Hematopoietic multipotent progenitor cell treated with erythropoietin and hydrocortisone succinate and interleukin-3 and kit ligand, for 8 days (in vitro differentiated cells): ENCODE data around the gene CRKL.
"Not testable (repeated sequence)": the region's sequence is repeated elsewhere in the genome, so short reads cannot be mapped to it uniquely, and the experiment has no call there.

Experiments used
- DNase-seq: peaks from one replicate; pipeline ENCODE4 v3.0.0-alpha.2; 2015

The CRKL gene

DNA sequence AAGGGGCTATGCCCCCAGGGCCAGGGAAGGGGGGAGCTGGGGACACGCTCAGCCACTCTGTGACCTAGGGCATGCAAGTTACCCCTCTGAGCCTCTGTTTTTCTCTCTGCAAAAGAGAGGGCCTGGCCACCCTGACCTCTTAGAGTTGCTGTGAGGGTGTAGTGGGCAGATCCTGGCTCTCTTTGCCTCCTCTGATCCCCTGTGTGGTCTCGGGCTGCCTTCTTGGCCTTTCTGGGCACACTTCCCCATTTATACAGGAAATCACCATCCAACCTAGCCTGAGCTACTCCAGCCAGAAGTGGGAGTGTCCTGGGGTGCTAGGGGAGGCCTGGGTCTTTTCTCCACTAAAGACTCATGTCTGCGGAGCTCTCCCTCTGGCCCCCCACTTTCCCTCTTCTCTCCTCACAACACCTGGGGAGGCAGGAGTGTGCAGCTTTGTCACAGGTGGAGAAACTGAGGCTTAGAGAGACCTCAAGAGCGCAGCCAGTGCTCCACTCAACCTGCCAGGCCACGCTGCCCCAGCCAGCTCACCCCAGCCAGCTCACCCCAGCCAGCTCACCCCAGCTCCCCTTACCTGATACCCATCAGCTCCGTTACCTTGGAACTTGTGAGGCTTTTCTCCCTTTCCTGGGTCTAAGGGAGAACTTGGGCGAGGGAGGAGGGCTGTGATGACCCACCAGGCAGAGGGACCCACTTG, 51.2 kb downstream of the CRKL start:
- no peak for DNase-seq

- DNase-seq = no peak
Observed at GRCh38 chr22:20970939-20971657, 53.9 kb downstream of the CRKL start.

DNA sequence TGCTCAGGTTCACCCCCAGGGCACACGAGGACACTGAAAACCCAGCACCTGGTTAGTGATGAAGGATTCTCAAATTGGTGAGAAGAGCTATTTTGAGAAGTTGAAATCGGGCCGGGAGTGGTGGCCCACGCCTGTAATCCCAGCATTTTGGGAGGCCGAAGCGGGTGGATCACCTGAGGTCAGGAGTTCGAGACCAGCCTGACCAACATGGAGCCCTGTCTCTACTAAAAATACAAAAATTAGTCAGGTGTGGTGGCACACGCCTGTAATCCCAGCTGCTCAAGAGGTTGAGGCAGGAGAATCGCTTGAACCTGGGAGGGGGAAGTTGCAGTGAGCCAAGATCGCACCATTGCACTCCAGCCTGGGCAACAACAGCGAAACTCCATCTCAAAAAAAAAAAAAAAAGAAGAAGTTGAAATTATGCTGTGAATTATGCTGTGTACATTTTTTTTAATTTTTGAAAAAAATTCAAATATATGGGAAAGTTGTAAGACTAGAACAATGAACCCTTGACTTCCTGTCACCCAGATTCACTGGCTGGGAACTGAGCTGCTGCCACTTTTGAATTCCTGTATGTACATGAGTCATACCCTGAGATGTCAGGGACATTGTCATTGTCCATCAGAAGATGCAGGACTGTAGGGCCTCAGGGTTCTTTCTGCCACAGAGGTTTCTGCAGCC, 54.9 kb downstream of the CRKL start:
- DNase-seq = not testable (repeated sequence)

- no peak for DNase-seq
Observed at GRCh38 chr22:20972933-20973577, 55.8 kb downstream of the CRKL start.

DNA sequence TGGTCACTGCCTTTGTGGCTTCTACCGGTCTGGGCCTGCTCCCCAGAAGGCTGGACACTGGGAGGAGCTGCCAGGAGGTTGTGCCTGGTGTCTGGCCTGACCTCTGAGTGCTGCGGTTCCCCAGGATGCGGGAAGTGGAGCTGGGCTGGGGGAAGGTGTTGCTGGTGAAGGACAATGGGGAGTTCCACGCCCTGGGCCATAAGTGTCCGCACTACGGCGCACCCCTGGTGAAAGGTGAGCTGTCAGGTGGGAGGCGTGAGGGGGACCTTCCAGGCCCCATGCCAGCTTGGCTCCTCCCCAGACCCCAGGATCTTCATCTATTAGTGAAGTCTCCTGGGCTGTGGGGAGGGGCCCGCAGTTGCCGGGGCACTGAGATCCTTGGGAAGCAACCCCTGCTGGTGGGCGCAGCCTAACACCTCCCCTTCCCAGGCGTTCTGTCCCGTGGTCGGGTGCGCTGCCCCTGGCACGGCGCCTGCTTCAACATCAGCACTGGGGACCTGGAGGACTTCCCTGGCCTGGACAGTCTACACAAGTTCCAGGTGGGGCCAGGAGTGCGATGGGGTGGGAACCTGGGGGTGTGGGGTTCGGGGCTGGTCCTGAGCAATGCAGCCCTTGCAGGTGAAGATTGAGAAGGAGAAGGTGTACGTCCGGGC, 56.6 kb downstream of the CRKL start:
- no peak for DNase-seq

- DNase-seq = no peak
Observed at GRCh38 chr22:20974336-20974955, 57.2 kb downstream of the CRKL start.

- DNase-seq = no peak
Observed at GRCh38 chr22:20975541-20976290, 58.5 kb downstream of the CRKL start.

GRCh38 chr22:20976291-20976877, 59.2 kb downstream of the CRKL start:
- DNase-seq = no peak

DNA sequence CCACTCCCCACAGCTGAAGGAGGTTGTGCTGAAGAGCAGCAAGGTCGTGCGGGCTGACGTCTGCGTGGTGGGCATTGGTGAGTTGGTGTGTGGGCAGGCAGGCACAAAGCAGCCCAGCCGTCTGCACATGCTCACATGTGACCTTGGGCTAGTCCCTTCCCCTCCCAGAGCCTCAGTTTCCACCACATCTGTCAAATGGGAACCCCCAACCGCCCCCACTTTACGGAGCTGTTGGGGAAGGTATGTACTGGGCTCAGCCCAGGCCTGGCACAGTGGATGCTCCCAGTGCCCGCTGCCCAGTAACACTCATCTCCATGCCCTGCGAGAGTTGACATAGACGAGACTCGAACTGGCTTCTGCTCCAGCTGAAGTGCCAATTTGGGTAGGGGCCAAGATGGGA, 59.8 kb downstream of the CRKL start:
- no peak for DNase-seq

DNA sequence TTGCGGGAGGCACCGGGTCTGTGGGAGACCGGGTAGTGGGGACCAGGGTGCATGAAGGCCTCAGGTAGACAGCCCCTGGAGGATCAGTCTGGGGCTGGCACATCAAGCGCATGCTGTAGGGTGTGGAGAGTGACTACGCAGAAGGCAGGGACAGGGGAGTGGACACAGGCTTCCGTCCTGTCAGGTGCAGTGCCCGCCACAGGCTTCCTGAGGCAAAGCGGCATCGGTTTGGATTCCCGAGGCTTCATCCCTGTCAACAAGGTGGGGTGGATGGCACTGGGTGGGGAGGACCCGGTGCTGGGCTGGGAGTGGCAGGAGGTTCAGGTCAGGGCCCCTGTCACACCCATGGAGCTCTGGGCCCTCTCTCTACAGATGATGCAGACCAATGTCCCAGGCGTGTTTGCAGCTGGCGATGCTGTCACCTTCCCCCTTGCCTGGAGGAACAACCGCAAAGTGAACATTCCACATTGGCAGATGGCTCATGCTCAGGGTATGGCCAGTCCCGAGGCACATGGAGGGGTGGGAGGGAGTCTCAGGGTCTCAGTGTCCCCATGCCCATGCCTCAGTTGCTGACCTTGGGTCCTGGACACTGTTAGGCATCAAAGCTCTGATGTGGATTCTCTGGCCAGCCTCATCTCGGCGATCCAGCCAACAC, 60.4 kb downstream of the CRKL start:
- DNase-seq = no peak

DNA sequence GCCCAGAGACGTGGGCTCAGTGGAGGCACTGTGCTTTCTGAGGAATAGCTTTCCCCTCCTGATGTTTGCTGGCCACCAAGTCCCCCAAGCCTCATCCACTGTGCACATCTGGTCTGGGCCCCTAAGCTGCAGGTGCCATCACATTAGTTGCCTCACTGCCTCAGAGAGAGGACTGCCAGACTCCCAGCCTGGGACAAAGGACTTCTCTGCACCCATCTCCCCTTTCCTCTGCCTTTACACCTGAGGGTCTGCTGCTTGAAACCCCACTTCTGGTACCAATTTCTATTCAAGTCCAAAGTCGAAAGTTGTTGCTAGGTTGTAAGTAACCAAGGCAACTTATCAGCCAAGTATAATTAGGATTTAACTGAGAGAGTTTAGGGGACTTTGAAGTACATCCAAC, 61.2 kb downstream of the CRKL start:
- DNase-seq = no peak

DNA sequence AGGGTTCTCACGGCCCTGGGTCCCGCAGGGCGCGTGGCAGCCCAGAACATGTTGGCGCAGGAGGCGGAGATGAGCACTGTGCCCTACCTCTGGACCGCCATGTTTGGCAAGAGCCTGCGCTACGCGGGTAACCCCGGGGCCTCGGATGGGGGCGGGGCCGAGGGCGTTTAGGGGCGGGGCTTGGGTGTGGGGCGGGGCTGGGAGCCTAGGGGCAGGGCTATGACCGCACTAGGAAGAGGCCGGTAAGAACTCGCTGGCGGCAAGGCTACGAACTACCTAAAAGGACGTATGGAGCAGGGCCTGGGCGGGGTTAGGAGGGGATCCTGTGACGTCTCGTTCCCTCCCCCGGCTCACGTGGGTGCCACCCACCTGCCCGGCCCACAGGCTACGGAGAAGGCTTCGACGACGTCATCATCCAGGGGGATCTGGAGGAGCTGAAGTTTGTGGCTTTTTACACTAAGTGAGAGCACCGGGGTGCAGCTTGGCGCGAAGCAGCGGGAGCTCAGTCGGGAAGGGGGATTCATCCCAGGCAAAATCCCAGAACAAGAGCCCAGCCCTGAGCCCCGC, 62.1 kb downstream of the CRKL start:
- peak; percentile 92 for DNase-seq

GRCh38 chr22:20979940-20980453, 62.8 kb downstream of the CRKL start:
- no peak for DNase-seq

DNA sequence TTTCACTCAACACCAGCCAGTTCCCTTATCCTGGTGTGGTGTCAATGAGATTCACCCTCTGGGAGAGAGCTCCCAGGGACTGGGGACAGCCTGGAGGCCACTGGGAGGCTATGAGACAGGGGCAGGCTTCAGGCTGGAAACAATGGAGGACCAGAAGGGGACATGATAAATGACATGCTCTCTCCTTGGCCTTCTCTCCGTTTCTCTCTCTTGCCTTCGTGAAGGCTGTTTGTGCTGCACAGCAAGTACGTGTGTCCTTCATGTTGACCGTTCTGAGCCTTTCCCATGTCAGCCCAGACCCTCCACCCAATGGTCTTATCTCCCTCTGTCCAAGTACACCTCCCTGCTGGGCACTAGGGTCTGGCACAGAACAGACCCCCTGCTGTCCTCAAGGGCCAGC, 63.3 kb downstream of the CRKL start:
- DNase-seq = no peak

- DNase-seq = no peak
Observed at GRCh38 chr22:20980938-20981722, 63.9 kb downstream of the CRKL start.

- peak; percentile 80 for DNase-seq
Observed at GRCh38 chr22:20981787-20982562, 64.8 kb downstream of the CRKL start, which contains the start of gene LZTR1. TSS of gene LZTR1 (plus strand) at chr22:20982297. CDS start at chr22:20982372, 75 bp downstream.

DNA sequence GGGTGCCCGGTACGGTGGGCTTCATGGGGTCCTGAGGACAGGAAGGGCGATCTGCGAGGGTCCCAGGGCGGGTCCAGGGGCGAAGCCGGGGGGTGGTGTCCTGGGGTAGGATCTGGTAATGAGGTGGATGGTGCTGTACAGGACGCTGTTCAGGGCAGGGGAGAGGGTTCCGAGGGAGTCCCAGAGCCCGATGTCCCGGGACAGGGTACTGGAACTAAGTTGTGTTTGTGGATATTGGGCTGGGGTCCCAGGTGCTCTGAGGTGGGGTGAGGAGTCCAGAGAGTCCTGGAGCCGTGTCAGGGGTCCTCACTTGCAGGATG, 65.3 kb downstream of the CRKL start:
- no peak for DNase-seq

DNA sequence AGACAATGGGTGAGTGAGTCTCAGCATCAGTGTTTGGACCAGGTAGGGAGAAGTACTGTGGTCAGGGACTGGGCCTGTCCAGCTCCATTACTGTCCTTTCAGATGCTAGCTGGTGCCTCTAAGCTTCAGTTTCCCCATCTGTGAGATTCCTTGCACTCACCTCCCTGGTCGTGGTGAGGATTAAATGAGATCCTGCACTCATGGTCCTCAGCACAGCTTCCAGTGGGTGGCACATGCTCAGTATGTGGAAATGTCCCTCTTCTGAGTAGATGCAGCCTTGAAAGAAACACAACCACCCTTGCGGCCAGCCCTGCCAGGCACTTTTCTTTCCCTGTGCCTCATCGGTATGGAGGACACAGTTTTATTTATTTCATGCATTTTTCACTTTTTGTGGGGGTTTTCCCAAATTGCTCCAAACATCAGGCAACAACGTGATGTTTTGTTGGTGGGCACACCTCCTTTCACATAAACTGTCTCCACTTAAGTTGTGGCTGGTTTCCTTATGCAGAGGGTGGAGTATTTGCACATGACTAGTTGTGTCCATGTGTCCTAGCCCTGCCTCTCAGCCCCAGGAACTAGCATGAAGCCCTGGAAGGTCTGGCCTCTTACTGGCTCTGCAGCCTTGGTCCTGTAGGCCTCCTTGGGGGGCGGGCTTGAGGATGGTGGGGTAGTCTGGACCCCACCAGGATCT, 66.0 kb downstream of the CRKL start:
- DNase-seq = no peak
